Liver (tissue), 9 donors: ENCODE data around the gene MSN. TPM values are rescaled to one million over a fixed set of nuclear protein-coding genes. Genes with fewer than 3 reads are reported as not detected.
A peak's percentile ranks its signal among the peaks of the same experiment; 100 is the strongest.
"Not testable (repeated sequence)": the region's sequence is repeated elsewhere in the genome, so short reads cannot be mapped to it uniquely, and the experiment has no call there.

Source experiments
- DNase-seq: peaks from one replicate; pipeline ENCODE4 v3.0.0-alpha.2; 2017; ENCODE audit warnings: low spot score
- H3K27ac ChIP-seq, 2 donors: one replicate each; pipeline ENCODE4 v1.7.0; 2013; ENCODE audit warnings: inconsistent platforms in 2 of 2, low read length in 2 of 2, control low read depth in 1 of 2, low read depth in 1 of 2, mild to moderate bottlenecking in 1 of 2
- H3K27me3 ChIP-seq, 4 donors: one replicate each; pipeline versions ENCODE4 v1.6.1 to v1.7.0; 2013; ENCODE audit warnings: low read length in 3 of 4, inconsistent platforms in 1 of 4, mild to moderate bottlenecking in 1 of 4, moderate library complexity in 1 of 4; ENCODE audit not compliant: control insufficient read depth in 4 of 4, insufficient read depth in 4 of 4
- H3K36me3 ChIP-seq, 4 donors: one replicate each; pipeline versions ENCODE4 v1.6.1 to v1.7.0; 2013; ENCODE audit warnings: low read length in 3 of 4, mild to moderate bottlenecking in 3 of 4, low read depth in 1 of 4, moderate library complexity in 1 of 4; ENCODE audit not compliant: control insufficient read depth in 4 of 4, insufficient read depth in 3 of 4
- H3K4me1 ChIP-seq, 4 donors: one replicate each; pipeline versions ENCODE4 v1.6.1 to v1.7.0; 2013; ENCODE audit warnings: low read length in 3 of 4, mild to moderate bottlenecking in 3 of 4, moderate library complexity in 1 of 4; ENCODE audit not compliant: control insufficient read depth in 4 of 4, insufficient read depth in 4 of 4
- H3K4me3 ChIP-seq, 3 donors: one replicate each; pipeline versions ENCODE4 v1.6.1 to v1.7.0; 2013; ENCODE audit warnings: low read length in 3 of 3, control low read depth in 1 of 3, low read depth in 1 of 3, mild to moderate bottlenecking in 1 of 3
- H3K9ac ChIP-seq, 2 donors: one replicate each; pipeline ENCODE4 v1.7.0; 2013; ENCODE audit warnings: low read length in 2 of 2, mild to moderate bottlenecking in 2 of 2, moderate library complexity in 2 of 2, control low read depth in 1 of 2, low read depth in 1 of 2
- H3K9me3 ChIP-seq, 4 donors: one replicate each; pipeline versions ENCODE4 v1.6.1 to v1.7.0; 2013; ENCODE audit warnings: low read length in 3 of 4; ENCODE audit not compliant: control insufficient read depth in 4 of 4
- ATF3 ChIP-seq: IDR thresholded peaks from 2 replicates; pipeline ENCODE4 v1.6.1; 2016; ENCODE audit warnings: antibody characterized with exemption
- CTCF ChIP-seq: fragments of 150-350 bp; IDR thresholded peaks from 2 replicates; pipeline ENCODE4 v1.5.1; 2017; ENCODE audit warnings: improper control_type of control experiment, low read depth, low read length; ENCODE audit not compliant: missing input control
- EGR1 ChIP-seq, 2 donors: IDR thresholded peaks; 2 replicates each; pipeline ENCODE4 v1.6.1; 2016 to 2018; ENCODE audit warnings: antibody characterized with exemption in 2 of 2, low read depth in 2 of 2
- FOXA1 ChIP-seq: IDR thresholded peaks from 2 replicates; pipeline ENCODE4 v1.6.1; 2016; ENCODE audit warnings: antibody characterized with exemption
- FOXA2 ChIP-seq: IDR thresholded peaks from 2 replicates; pipeline ENCODE4 v1.6.1; 2016; ENCODE audit warnings: antibody characterized with exemption
- GABPA ChIP-seq, 2 donors: IDR thresholded peaks in 1 of 2; conservative IDR thresholded peaks in 1 of 2; 2 replicates each; pipeline ENCODE4 v1.6.1; 2016; ENCODE audit warnings: antibody characterized with exemption in 2 of 2, mild to moderate bottlenecking in 1 of 2, moderate library complexity in 1 of 2
- HNF4A ChIP-seq, 2 donors: conservative IDR thresholded peaks; 2 replicates each; pipeline ENCODE4 v1.6.1; 2016; ENCODE audit warnings: antibody characterized with exemption in 2 of 2, mild to moderate bottlenecking in 2 of 2
- HNF4G ChIP-seq: IDR thresholded peaks from 2 replicates; pipeline ENCODE4 v1.6.1; 2016; ENCODE audit warnings: antibody characterized with exemption
- JUND ChIP-seq, 2 donors: IDR thresholded peaks; 2 replicates each; pipeline ENCODE4 v1.6.1; 2016; ENCODE audit warnings: antibody characterized with exemption in 2 of 2
- MAX ChIP-seq: IDR thresholded peaks from 2 replicates; pipeline ENCODE4 v1.6.1; 2016; ENCODE audit warnings: antibody characterized with exemption
- NR2F2 ChIP-seq: IDR thresholded peaks from 2 replicates; pipeline ENCODE4 v1.6.1; 2016; ENCODE audit warnings: antibody characterized with exemption
- RAD21 ChIP-seq, 2 donors: IDR thresholded peaks; 2 replicates each; pipeline ENCODE4 v1.6.1; 2016; ENCODE audit warnings: antibody characterized with exemption in 2 of 2, mild to moderate bottlenecking in 2 of 2
- REST ChIP-seq: IDR thresholded peaks from 2 replicates; pipeline ENCODE4 v1.6.1; 2016; ENCODE audit warnings: antibody characterized with exemption, mild to moderate bottlenecking
- RXRA ChIP-seq, 2 donors: IDR thresholded peaks; 2 replicates each; pipeline ENCODE4 v1.6.1; 2017 to 2018; ENCODE audit warnings: antibody characterized with exemption in 2 of 2, mild to moderate bottlenecking in 1 of 2
- SP1 ChIP-seq: IDR thresholded peaks from 2 replicates; pipeline ENCODE4 v1.6.1; 2018; ENCODE audit warnings: antibody characterized with exemption, mild to moderate bottlenecking
- TAF1 ChIP-seq: conservative IDR thresholded peaks from 2 replicates; pipeline ENCODE4 v1.6.1; 2016; ENCODE audit warnings: antibody characterized with exemption, mild to moderate bottlenecking
- ZBTB33 ChIP-seq: IDR thresholded peaks from 2 replicates; pipeline ENCODE4 v1.6.1; 2016; ENCODE audit warnings: antibody characterized with exemption
- WGBS: extraction: QIAGEN DNeasy Blood & Tissue Kit; methylation state at CpG from one replicate; pipeline ENCODE4 v1.1.7; 2013; 5-methylcytosine and 5-hydroxymethylcytosine counted together
- polyA plus RNA-seq, 2 donors: library from polyadenylated mRNA; stranded (reverse) in 1 of 2; unstranded in 1 of 2; fragments of 200-250 nt in 1 of 2; fragments of >200 nt in 1 of 2; fragmentation: Nextera tagmentation in 1 of 2; extraction: Ambion mirVana in 1 of 2; gene quantifications; one replicate each; pipeline versions ENCODE4 v1.2.1 to v1.2.3, GENCODE V29; 2013 to 2015
- total RNA-seq, 2 donors: library from RNA; depleted of rRNA; stranded (reverse); fragments of >200 nt; gene quantifications; one replicate each; pipeline ENCODE4 v1.2.3, GENCODE V29; 2014
- donor health status: healthy.
- donor health status: healthy.
- donor health status: healthy.
- donor health status: healthy.
- donor health status: healthy.

The MSN gene
- total and polyA plus RNA-seq, 4 donors = 24.3 to 70.0 (median 40.6) TPM

- not testable (repeated sequence) for H3K4me1 ChIP-seq, H3K9ac ChIP-seq, H3K4me3 ChIP-seq, H3K36me3 ChIP-seq, H3K27me3 ChIP-seq, DNase-seq, H3K9me3 ChIP-seq
- TF ChIP-seq RAD21 (IDR thresholded peaks at IDR 0.05) (peak in 1 of 2 donors; percentile 14), RXRA (IDR thresholded peaks at IDR 0.05) (peak; percentile 60 to 66), HNF4A (conservative IDR thresholded peaks at IDR 0.05) (peak in 1 of 2 donors; percentile 31), SP1 (peak; percentile 33)
- H3K27ac ChIP-seq = peak overlapping the region in 1 of 2 donors; percentile 72
- WGBS = 16% methylated on average over 5 of the region's 7 CpGs
Measured at GRCh38 chrX:65657009-65657441, 10.4 kb upstream of the MSN start.

GRCh38 chrX:65657659-65658058 lies 9.8 kb upstream of the MSN start:
- Histone ChIP-seq H3K4me1 (peaks cover 0 to 7% (median 3%) of the 10 kb centered on the region in 4 donors), H3K4me3 (no peak overlapping the region), H3K36me3 (no peaks in the 10 kb centered on the region), H3K9me3 (peaks cover 0 to 5% (median 0%) of the 10 kb centered on the region in 4 donors), H3K27me3 (no peaks in the 10 kb centered on the region), H3K27ac (peak overlapping the region in 1 of 2 donors; percentile 25), H3K9ac (no peak overlapping the region)
- TF ChIP-seq JUND (IDR thresholded peaks at IDR 0.05) (no peak), ZBTB33 (no peak), RAD21 (IDR thresholded peaks at IDR 0.05) (no peak), FOXA2 (no peak), HNF4A (conservative IDR thresholded peaks at IDR 0.05) (peak; percentile 57 to 58), GABPA (IDR thresholded peaks at IDR 0.05 in 1 of 2, conservative IDR thresholded peaks at IDR 0.05 in 1 of 2) (no peak), NR2F2 (no peak), SP1 (peak; percentile 20), ATF3 (no peak), EGR1 (IDR thresholded peaks at IDR 0.05; ENCODE audit: low read depth in 2 of 2) (no peak)
- WGBS = 76% methylated on average over 5 of the region's 5 CpGs
- DNase-seq = no peak

GRCh38 chrX:65658229-65658628 lies 9.2 kb upstream of the MSN start:
- DNase-seq = no peak
- Histone ChIP-seq H3K4me1 (peaks cover 0 to 7% (median 3%) of the 10 kb centered on the region in 4 donors), H3K9me3 (peaks cover 0 to 5% (median 0%) of the 10 kb centered on the region in 4 donors), H3K27ac (peak overlapping the region in 1 of 2 donors; percentile 25), H3K9ac (no peak overlapping the region), H3K27me3 (no peaks in the 10 kb centered on the region), H3K36me3 (no peaks in the 10 kb centered on the region), H3K4me3 (no peak overlapping the region)
- no peak for TF ChIP-seq NR2F2
- TF ChIP-seq RAD21 (IDR thresholded peaks at IDR 0.05) = no peak
- TF ChIP-seq REST = no peak
- TF ChIP-seq RXRA (IDR thresholded peaks at IDR 0.05) = no peak
- no peak for TF ChIP-seq HNF4G
- TF ChIP-seq CTCF = no peak
- no peak for TF ChIP-seq ATF3
- no peak for TF ChIP-seq EGR1 (IDR thresholded peaks at IDR 0.05; ENCODE audit: low read depth in 2 of 2)
- TF ChIP-seq ZBTB33 = no peak
- no peak for TF ChIP-seq TAF1
- no peak for TF ChIP-seq JUND (IDR thresholded peaks at IDR 0.05)
- no peak for TF ChIP-seq MAX
- TF ChIP-seq GABPA (IDR thresholded peaks at IDR 0.05 in 1 of 2, conservative IDR thresholded peaks at IDR 0.05 in 1 of 2) = no peak
- TF ChIP-seq SP1 = no peak
- no peak for TF ChIP-seq FOXA1
